ENCODE results near the gene FAM186B.

FAM186B gene

GRCh38 chr12:49552014-49552413 lies 53.4 kb downstream of the FAM186B start:
- no peak for DNase-seq

- DNase-seq: no peak
These were observed 54.7 kb downstream of the FAM186B start for GRCh38 chr12:49550693-49551252.

GRCh38 chr12:49549735-49550692 lies 55.4 kb downstream of the FAM186B start:
- no peak for DNase-seq

GRCh38 chr12:49548822-49549648 lies 56.4 kb downstream of the FAM186B start:
- DNase-seq: peak; percentile 15

- DNase-seq: no peak
These were observed 57.0 kb downstream of the FAM186B start for GRCh38 chr12:49548481-49548821.

- no peak for DNase-seq
These were observed 58.2 kb downstream of the FAM186B start for GRCh38 chr12:49547090-49547690.

- DNase-seq: no peak
These were observed 59.0 kb downstream of the FAM186B start for GRCh38 chr12:49546481-49546880.

- no peak for DNase-seq
These were observed 59.6 kb downstream of the FAM186B start for GRCh38 chr12:49545815-49546214.

- no peak for DNase-seq
These were observed 61.3 kb downstream of the FAM186B start for GRCh38 chr12:49543914-49544815.

- no peak for DNase-seq
These were observed 62.1 kb downstream of the FAM186B start for GRCh38 chr12:49543221-49543913.

- no peak for DNase-seq
These were observed 62.8 kb downstream of the FAM186B start for GRCh38 chr12:49542592-49543160.

- DNase-seq: no peak
These were observed 63.4 kb downstream of the FAM186B start for GRCh38 chr12:49541911-49542505.

GRCh38 chr12:49541140-49541861 lies 64.1 kb downstream of the FAM186B start:
- DNase-seq: no peak

- DNase-seq: no peak
These were observed 65.0 kb downstream of the FAM186B start for GRCh38 chr12:49540229-49541139.

- DNase-seq: no peak
These were observed 65.8 kb downstream of the FAM186B start for GRCh38 chr12:49539406-49540228.

- peak; percentile 94 for DNase-seq
These were observed 66.7 kb downstream of the FAM186B start, which contains the start of gene KCNH3 for GRCh38 chr12:49538510-49539403. Gene KCNH3 (plus strand): TSS chr12:49539030. CDS start chr12:49539417, 387 bp downstream.

All from CD4-positive, alpha-beta T cell treated with Interleukin-21 for 1 hour (primary cell).